ENCODE data around the gene SPATA31C2. TPM values are rescaled to one million over a fixed set of nuclear protein-coding genes. Genes with fewer than 3 reads are reported as not detected.
A peak's percentile ranks its signal among the peaks of the same experiment; 100 is the strongest.
"Not testable (repeated sequence)": the region's sequence is repeated elsewhere in the genome, so short reads cannot be mapped to it uniquely, and the experiment has no call there.

Gene SPATA31C2
- polyA plus RNA-seq, 1 donor = not detected

DNA sequence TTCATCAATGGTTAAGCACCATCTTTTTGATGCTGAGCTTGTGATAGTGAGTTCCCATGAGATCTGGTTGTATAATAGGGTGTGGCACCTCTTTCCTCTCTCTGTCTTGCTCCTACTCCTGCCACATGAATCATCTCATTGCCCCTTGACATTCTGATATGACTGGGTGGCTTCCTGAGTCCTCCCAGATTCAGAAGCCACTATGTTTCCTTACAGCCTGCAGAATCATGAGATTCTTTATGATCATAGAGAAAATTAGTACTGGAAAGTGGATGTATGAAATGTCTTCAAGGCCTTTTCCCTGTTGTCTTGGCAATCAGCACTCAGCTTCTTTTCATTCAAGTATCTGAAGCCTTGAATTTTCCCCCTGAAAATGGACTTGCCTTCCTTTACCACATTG lies 14.9 kb downstream of the SPATA31C2 start:
- DNase-seq = not testable (repeated sequence)

GRCh38 chr9:88118121-88118520 lies 20.2 kb downstream of the SPATA31C2 start:
- not testable (repeated sequence) for DNase-seq

- DNase-seq = not testable (repeated sequence)
Observed at GRCh38 chr9:88114968-88115612, 23.2 kb downstream of the SPATA31C2 start.

- not testable (repeated sequence) for DNase-seq
Observed at GRCh38 chr9:88114283-88114967, 23.9 kb downstream of the SPATA31C2 start.

DNA sequence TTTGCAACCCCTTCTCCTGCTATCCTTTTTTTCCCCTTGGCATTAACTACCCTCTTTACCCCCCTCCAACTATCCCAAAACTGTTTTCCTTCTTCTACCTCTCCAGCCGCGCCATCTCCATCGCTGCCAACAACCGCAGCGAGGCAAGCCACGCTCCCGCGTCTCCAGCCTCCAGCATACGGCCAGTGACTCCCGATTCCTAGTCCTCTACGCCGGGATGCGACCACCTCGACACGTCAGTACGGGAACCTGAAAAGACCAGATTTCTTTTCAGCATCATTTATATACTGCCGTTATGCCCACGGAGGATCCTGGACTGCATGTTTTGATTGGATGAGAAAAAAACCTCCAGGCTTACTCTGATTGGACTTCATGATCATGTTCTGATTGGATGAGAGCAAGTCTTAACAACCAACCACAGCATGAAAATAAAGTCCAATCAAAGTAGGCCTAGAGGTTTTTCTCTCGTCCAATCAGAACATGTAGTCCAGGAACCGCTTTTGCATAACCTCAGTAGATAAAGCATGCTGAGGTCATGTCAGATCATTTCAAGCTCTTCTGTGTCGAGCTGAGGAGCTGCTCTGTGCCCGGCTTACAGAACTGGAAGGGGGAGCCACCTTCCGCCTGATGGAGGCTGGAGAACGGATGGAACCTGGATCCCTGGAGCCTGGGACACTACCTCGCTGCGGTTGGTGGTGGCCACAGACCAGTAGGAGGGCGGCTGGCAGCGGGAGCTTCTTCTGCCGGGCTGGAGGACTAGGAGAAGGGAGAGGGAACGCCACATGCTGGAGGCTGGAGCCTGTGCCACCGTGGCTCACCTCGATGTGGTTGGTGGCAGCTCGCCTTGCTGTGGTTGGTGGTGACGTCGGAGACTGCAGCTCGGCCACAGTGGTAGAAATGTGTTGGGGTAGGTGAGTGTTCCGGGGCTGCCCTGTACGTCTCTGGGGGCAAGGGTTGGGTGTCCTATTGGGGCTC lies 24.8 kb downstream of the SPATA31C2 start:
- not testable (repeated sequence) for DNase-seq

GRCh38 chr9:88110026-88110425 lies 28.2 kb downstream of the SPATA31C2 start:
- no peak for DNase-seq

DNA sequence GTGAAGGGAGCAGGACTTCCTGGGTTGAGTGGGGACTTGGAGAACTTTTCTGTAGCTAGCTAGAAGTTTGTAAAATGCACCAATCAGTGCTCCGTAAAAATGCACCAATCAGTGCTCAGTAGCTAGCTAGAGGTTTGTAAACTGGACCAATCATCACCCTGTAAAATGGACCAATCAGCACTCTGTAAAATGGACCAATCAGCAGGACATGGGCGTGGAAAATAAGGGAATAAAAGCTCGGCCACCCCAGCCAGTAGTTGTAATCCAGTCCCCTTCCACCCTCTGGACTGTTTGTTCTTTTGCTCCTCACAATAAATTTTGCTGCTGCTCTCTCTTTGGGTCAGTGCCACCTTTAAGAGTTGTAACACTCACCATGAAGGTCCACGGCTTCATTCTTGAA lies 29.5 kb downstream of the SPATA31C2 start:
- no peak for DNase-seq

DNA sequence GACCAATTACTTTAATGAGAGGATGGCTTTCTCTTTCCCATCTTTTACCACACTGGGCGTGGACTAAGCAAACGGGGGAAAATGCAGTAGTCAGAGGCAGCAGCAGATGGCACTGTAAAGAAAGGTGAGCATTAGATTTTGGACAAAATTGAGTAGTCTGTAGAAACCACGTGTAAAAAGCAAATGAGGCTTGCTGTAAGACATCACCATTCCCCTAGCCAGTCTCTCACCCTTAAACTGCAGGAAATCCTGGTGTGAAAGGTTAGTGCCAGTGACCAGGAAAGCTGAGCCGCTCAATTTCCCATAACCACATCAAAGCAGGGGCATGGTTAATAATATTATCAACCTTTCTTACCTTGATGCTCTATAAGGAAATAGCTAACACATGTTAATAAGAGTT lies 31.8 kb downstream of the SPATA31C2 start:
- peak; percentile 55 for DNase-seq

DNA sequence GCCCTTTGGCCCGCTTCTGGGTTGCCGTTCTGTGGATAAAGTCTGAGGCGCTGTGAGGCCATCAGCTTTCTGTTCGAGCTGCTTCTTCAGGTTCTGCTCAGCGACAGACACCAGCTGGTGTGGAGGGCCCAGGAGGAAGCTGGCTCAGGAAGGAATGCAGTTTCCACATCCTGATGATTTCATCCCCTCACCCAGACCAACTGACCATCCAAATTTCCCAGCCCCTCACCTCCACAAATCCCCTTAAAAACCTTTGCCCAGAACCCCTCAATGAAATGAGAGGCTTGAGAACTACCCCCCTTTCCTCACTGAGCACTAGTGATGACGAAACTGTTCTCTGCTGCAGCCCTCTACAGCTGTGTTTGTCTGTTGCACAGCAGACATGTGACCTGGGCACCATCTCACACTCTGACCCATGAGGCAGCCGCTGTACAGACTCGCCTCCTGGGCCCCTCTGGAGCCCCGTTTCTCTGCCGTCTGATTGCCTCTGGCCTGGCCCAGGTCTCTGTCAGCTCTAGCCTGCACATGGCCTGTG lies 45.4 kb downstream of the SPATA31C2 start:
- no peak for DNase-seq

- no peak for DNase-seq
Observed at GRCh38 chr9:88090151-88090581, 48.1 kb downstream of the SPATA31C2 start.

DNA sequence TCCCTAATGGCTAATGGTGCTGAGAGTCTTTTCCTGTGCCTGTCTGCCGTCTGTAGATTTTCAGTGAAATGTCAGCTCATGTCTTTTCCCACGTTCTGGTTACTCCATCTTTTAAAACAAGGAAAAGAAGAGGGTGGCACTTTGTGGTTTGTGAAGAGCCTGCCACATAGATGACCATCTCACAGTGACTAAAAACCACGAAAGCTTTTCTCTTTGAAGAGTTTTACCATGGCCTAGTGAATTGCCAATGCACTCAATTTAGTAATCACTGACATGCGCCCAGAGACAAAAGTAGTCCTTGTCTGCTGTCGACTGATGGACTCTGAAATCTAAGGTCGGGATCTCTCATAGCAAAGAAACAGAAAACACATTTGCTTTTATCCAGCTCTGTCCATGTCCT lies 50.4 kb downstream of the SPATA31C2 start:
- DNase-seq = no peak

GRCh38 chr9:88085476-88085875 lies 52.8 kb downstream of the SPATA31C2 start:
- no peak for DNase-seq

- no peak for DNase-seq
Observed at GRCh38 chr9:88084357-88085183, 53.7 kb downstream of the SPATA31C2 start.

Other genes starting within 250 kb of the SPATA31C2 start
- not detected for gene SPATA31C1, start 220.5 kb downstream of the SPATA31C2 start, polyA plus RNA-seq (ENCODE audit: insufficient read length)
- 6.8 TPM for gene CDK20, start 163.9 kb downstream of the SPATA31C2 start, polyA plus RNA-seq (ENCODE audit: insufficient read length)
- gene SPIN1, start 250.0 kb upstream of the SPATA31C2 start, polyA plus RNA-seq (ENCODE audit: insufficient read length) = 60.7 TPM